HCT116 (cell line): ENCODE results near the gene ZSCAN30.
"Not testable (repeated sequence)": the region's sequence is repeated elsewhere in the genome, so short reads cannot be mapped to it uniquely, and the experiment has no call there.

Experiments used
- ATF3 ChIP-seq: IDR thresholded peaks from 2 replicates; pipeline ENCODE4 v1.6.1; 2012
- CTCF ChIP-seq, 3 experiments: fragments of 200-600 bp in 1 of 3; sonication (generic) in 1 of 3; IDR thresholded peaks in 2 of 3; conservative IDR thresholded peaks in 1 of 3; 2 replicates each; pipeline ENCODE4 v1.5.1; 2012 to 2017; ENCODE audit warnings: low read depth in 2 of 3, low read length in 2 of 3, antibody characterized with exemption in 1 of 3, borderline replicate concordance in 1 of 3, control low read depth in 1 of 3, mild to moderate bottlenecking in 1 of 3, mixed read lengths in 1 of 3, mixed run types in 1 of 3, moderate library complexity in 1 of 3; ENCODE audit not compliant: insufficient read depth in 1 of 3
- JUND ChIP-seq: IDR thresholded peaks from 2 replicates; pipeline ENCODE4 v1.6.1; 2012
- MAX ChIP-seq: IDR thresholded peaks from 2 replicates; pipeline ENCODE4 v1.6.1; 2012
- POLR2A ChIP-seq: IDR thresholded peaks from 2 replicates; pipeline ENCODE4 v1.7.0; 2011; ENCODE audit warnings: borderline replicate concordance; ENCODE audit not compliant: insufficient read depth, insufficient read length; ENCODE audit errors: extremely low read depth
- POLR2AphosphoS5 ChIP-seq: IDR thresholded peaks from 2 replicates; pipeline ENCODE4 v1.6.1; 2011; ENCODE audit warnings: mild to moderate bottlenecking, low read depth, low read length, moderate library complexity
- SRF ChIP-seq: IDR thresholded peaks from 2 replicates; pipeline ENCODE4 v1.6.1; 2012; ENCODE audit warnings: low read depth
- TF ChIP-seq, protein P1 (sequence below): IDR thresholded peaks from 2 replicates; pipeline ENCODE4 v1.6.1; 2012; ENCODE audit warnings: low read depth

- TF ChIP-seq POLR2A; CTCF (IDR thresholded peaks at IDR 0.05 in 2 of 3, conservative IDR thresholded peaks at IDR 0.05 in 1 of 3; ENCODE audit: borderline replicate concordance in 1 of 3, insufficient read depth in 1 of 3, low read depth in 2 of 3, low read length in 2 of 3); POLR2AphosphoS5; SRF; MAX; ATF3; JUND: not testable (repeated sequence)
- TF ChIP-seq, protein P1, sequence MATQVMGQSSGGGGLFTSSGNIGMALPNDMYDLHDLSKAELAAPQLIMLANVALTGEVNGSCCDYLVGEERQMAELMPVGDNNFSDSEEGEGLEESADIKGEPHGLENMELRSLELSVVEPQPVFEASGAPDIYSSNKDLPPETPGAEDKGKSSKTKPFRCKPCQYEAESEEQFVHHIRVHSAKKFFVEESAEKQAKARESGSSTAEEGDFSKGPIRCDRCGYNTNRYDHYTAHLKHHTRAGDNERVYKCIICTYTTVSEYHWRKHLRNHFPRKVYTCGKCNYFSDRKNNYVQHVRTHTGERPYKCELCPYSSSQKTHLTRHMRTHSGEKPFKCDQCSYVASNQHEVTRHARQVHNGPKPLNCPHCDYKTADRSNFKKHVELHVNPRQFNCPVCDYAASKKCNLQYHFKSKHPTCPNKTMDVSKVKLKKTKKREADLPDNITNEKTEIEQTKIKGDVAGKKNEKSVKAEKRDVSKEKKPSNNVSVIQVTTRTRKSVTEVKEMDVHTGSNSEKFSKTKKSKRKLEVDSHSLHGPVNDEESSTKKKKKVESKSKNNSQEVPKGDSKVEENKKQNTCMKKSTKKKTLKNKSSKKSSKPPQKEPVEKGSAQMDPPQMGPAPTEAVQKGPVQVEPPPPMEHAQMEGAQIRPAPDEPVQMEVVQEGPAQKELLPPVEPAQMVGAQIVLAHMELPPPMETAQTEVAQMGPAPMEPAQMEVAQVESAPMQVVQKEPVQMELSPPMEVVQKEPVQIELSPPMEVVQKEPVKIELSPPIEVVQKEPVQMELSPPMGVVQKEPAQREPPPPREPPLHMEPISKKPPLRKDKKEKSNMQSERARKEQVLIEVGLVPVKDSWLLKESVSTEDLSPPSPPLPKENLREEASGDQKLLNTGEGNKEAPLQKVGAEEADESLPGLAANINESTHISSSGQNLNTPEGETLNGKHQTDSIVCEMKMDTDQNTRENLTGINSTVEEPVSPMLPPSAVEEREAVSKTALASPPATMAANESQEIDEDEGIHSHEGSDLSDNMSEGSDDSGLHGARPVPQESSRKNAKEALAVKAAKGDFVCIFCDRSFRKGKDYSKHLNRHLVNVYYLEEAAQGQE = not testable (repeated sequence)
These were observed 73.4 kb downstream of the ZSCAN30 start for GRCh38 chr18:35216611-35217010.
